Neural cell (in vitro differentiated cells): ENCODE data around the gene POLE3.
"Not testable (repeated sequence)": the region's sequence is repeated elsewhere in the genome, so short reads cannot be mapped to it uniquely, and the experiment has no call there.

ENCODE experiments used
- CTCF ChIP-seq: fragments of 450-650 bp; IDR thresholded peaks from 2 replicates; pipeline ENCODE4 v1.5.1; 2014; ENCODE audit warnings: antibody characterized with exemption, mild to moderate bottlenecking, moderate library complexity; ENCODE audit not compliant: poor library complexity, severe bottlenecking
- EZH2 ChIP-seq: fragments of 200-600, 300-800 bp; shearing (Covaris generic), sonication (generic); IDR thresholded peaks from 2 replicates; pipeline ENCODE4 v1.6.1; 2014; ENCODE audit warnings: antibody characterized with exemption, low read length, borderline replicate concordance, mild to moderate bottlenecking; ENCODE audit not compliant: insufficient read depth, poor library complexity, severe bottlenecking
- POLR2AphosphoS5 ChIP-seq: IDR thresholded peaks from 2 replicates; pipeline ENCODE4 v1.6.1; 2012
- REST ChIP-seq: IDR thresholded peaks from 2 replicates; pipeline ENCODE4 v1.6.1; 2012; ENCODE audit warnings: borderline replicate concordance
- SMC3 ChIP-seq: fragments of 450-650 bp; conservative IDR thresholded peaks from 2 replicates; pipeline ENCODE4 v1.6.1; 2014; ENCODE audit warnings: antibody characterized with exemption, mild to moderate bottlenecking, moderate library complexity; ENCODE audit not compliant: poor library complexity

GRCh38 chr9:113406353-113406752 is 4.1 kb downstream of the POLE3 start:
- not testable (repeated sequence) for TF ChIP-seq CTCF, REST, EZH2, SMC3, POLR2AphosphoS5
